Smooth muscle cell (in vitro differentiated cells): Measurements from ENCODE around the gene FAM228B. TPM values are rescaled to one million over a fixed set of nuclear protein-coding genes. Genes with fewer than 3 reads are reported as not detected.

Experiments
- DNase-seq: peaks from one replicate; lab custom pipeline; 2025; ENCODE audit not compliant: unreplicated experiment; lab: John Stamatoyannopoulos, UW
- H2AFZ ChIP-seq: fragments of 200-600 bp; sonication (generic); 2 replicates; pipeline ENCODE4 v1.6.0; 2016; ENCODE audit warnings: antibody characterized with exemption, low read depth, mild to moderate bottlenecking
- H3F3A ChIP-seq: fragments of 200-600 bp; sonication (generic); 2 replicates; pipeline ENCODE4 v1.6.0; 2017; ENCODE audit warnings: antibody characterized with exemption, low read depth
- H3K27ac ChIP-seq: fragments of 200-600 bp; sonication (generic); 2 replicates; pipeline ENCODE4 v1.5.1; 2016; ENCODE audit warnings: low read depth, mild to moderate bottlenecking
- H3K27me3 ChIP-seq: fragments of 200-600 bp; sonication (generic); 2 replicates; pipeline ENCODE4 v1.6.1; 2016; ENCODE audit warnings: low read depth, mild to moderate bottlenecking
- H3K36me3 ChIP-seq: fragments of 200-600 bp; sonication (generic); 2 replicates; pipeline ENCODE4 v1.5.1; 2016; ENCODE audit warnings: low read depth
- H3K4me1 ChIP-seq: fragments of 200-600 bp; sonication (generic); 2 replicates; pipeline ENCODE4 v1.5.1; 2016; ENCODE audit warnings: low read depth
- H3K4me2 ChIP-seq: fragments of 200-600 bp; sonication (generic); 2 replicates; pipeline ENCODE4 v1.6.0; 2016; ENCODE audit warnings: mild to moderate bottlenecking
- H3K4me3 ChIP-seq: fragments of 200-600 bp; sonication (generic); 2 replicates; pipeline ENCODE4 v1.5.1; 2016; ENCODE audit warnings: mild to moderate bottlenecking
- H3K79me2 ChIP-seq: fragments of 200-600 bp; sonication (generic); 2 replicates; pipeline ENCODE4 v1.6.0; 2016; ENCODE audit warnings: low read depth, mild to moderate bottlenecking
- H3K9ac ChIP-seq: fragments of 200-600 bp; sonication (generic); 2 replicates; pipeline ENCODE4 v1.6.0; 2016; ENCODE audit warnings: low read depth
- H3K9me3 ChIP-seq: fragments of 200-600 bp; sonication (generic); replicated peaks from 2 replicates; pipeline ENCODE4 v1.5.1; 2016; ENCODE audit warnings: low read depth
- H4K20me1 ChIP-seq: fragments of 200-600 bp; sonication (generic); 2 replicates; pipeline ENCODE4 v1.6.0; 2016; ENCODE audit warnings: low read depth
- WGBS: methylation state at CpG from one replicate; pipeline ENCODE4 v1.1.7; 2016; ENCODE audit warnings: low lambda C conversion rate; 5-methylcytosine and 5-hydroxymethylcytosine counted together
- polyA plus RNA-seq: library from polyadenylated mRNA; unstranded; fragments of >200 nt; fragmentation: Nextera tagmentation; extraction: Ambion mirVana; gene quantifications from 2 replicates; pipeline ENCODE4 v1.2.1, GENCODE V29; 2016
- total RNA-seq: library from RNA; depleted of rRNA; stranded (reverse); fragments of >200 nt; gene quantifications from 2 replicates; pipeline ENCODE4 v1.2.3, GENCODE V29; 2014
- TF ChIP-seq, protein P1 (sequence below): fragments of 200-600 bp; sonication (generic); IDR thresholded peaks from 2 replicates; pipeline ENCODE4 v1.5.1; 2017; ENCODE audit warnings: borderline replicate concordance, mild to moderate bottlenecking, antibody characterized with exemption; ENCODE audit not compliant: insufficient read depth, poor library complexity, severe bottlenecking

FAM228B gene
- total and polyA plus RNA-seq, 2 experiments from 2014 or later = 7.0 to 18.1 TPM

DNA sequence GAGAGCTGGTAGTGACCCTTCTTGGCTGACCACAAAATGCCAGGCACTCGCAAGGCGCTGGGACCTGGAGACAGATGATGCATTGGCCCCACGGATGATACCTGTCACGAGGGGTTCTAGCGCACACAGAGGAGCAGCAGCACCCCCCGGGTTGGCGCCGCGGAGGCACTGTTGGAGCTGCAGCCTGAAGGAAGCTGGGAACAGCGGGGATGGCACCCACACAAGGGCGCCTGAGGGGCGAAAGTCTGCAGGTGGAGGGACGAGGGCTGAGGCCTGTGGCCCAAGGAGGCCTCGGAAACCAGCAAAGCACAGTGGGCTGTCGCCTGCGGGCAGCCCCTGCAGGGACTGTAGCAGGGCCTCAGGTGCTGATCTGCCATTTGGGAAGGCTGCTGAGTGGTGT, 85.2 kb downstream of the FAM228B start:
- no peaks in the 10 kb centered on the region for H3K36me3 ChIP-seq
- no peaks in the 10 kb centered on the region for H4K20me1 ChIP-seq
- H3K9ac ChIP-seq = no peak overlapping the region
- TF ChIP-seq, protein P1, sequence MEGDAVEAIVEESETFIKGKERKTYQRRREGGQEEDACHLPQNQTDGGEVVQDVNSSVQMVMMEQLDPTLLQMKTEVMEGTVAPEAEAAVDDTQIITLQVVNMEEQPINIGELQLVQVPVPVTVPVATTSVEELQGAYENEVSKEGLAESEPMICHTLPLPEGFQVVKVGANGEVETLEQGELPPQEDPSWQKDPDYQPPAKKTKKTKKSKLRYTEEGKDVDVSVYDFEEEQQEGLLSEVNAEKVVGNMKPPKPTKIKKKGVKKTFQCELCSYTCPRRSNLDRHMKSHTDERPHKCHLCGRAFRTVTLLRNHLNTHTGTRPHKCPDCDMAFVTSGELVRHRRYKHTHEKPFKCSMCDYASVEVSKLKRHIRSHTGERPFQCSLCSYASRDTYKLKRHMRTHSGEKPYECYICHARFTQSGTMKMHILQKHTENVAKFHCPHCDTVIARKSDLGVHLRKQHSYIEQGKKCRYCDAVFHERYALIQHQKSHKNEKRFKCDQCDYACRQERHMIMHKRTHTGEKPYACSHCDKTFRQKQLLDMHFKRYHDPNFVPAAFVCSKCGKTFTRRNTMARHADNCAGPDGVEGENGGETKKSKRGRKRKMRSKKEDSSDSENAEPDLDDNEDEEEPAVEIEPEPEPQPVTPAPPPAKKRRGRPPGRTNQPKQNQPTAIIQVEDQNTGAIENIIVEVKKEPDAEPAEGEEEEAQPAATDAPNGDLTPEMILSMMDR = no peak
- H3F3A ChIP-seq = no peaks in the 10 kb centered on the region
- H3K79me2 ChIP-seq = no peaks in the 10 kb centered on the region
- WGBS = 98% methylated on average over 16 of the region's 16 CpGs
- no peak for DNase-seq
- no peak overlapping the region for H2AFZ ChIP-seq
- no peaks in the 10 kb centered on the region for H3K4me1 ChIP-seq
- H3K27ac ChIP-seq = no peak overlapping the region
- no peak overlapping the region for H3K4me3 ChIP-seq
- H3K27me3 ChIP-seq = no peaks in the 10 kb centered on the region
- no peaks in the 10 kb centered on the region for H3K9me3 ChIP-seq
- no peak overlapping the region for H3K4me2 ChIP-seq

DNA sequence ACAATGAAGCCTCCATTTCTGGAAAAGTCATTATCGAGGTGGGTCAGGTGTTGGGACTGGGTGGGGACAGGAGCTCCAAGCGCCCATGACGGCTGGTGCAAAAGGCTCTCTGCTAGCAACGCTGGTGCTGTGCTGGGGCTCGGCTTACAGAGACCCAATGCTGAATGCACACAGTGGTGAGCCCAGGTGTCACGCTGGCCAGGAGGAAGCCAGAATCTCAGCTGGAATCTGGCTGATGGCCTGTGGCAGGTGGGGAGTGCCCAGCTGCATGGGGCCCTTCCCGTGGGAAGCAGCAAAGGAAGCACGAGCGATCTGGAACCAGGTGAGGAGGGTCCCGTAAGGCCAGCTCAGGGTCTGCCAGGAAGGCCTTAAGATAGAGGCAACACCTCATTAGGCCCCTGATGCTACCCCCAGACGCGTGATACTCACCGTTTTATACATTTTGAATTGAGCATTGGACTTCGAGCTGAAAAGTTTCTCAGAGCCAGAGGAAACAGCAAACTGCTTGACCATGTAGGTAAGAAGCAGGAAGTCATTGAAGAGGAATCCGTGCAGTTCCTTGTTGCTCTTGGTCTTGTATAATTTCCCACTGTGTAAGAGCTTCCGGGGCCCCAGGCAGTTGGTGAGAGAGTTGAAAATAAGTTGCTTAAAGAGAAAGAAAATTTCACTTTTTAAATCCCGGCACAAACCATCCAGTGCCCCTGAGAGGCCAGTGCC, 86.3 kb downstream of the FAM228B start:
- Histone ChIP-seq H3K9me3 (no peaks in the 10 kb centered on the region), H3K4me2 (no peak overlapping the region), H3K79me2 (no peaks in the 10 kb centered on the region), H3K36me3 (no peaks in the 10 kb centered on the region), H3K9ac (no peak overlapping the region), H3K27me3 (no peaks in the 10 kb centered on the region), H3K27ac (no peak overlapping the region), H3K4me3 (no peak overlapping the region), H4K20me1 (no peaks in the 10 kb centered on the region), H3F3A (no peaks in the 10 kb centered on the region), H3K4me1 (no peaks in the 10 kb centered on the region), H2AFZ (no peak overlapping the region)
- WGBS = 94% methylated on average over 17 of the region's 17 CpGs
- DNase-seq = no peak
- TF ChIP-seq, protein P1 = no peak

DNA sequence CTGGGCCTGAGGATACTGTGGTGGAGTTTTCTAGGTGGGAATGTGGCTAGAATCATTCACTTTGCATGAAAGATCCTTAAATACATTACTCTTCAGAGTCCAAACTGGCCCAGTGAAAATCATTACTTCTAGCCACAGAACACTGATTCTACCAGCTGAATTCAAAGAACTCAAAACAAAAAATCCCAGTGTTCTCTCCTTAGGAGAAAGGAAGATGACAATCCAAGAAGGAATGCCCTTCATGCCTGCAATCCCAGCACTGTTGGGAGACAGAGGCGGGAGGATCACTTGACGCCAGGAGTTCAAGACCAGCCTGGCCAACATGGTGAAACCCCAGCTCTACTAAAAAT, 86.8 kb downstream of the FAM228B start:
- WGBS = 100% methylated on average over 2 of the region's 2 CpGs
- Histone ChIP-seq H3K79me2 (no peaks in the 10 kb centered on the region), H3K9ac (no peak overlapping the region), H3K4me2 (no peak overlapping the region), H3K9me3 (no peaks in the 10 kb centered on the region), H3K36me3 (no peaks in the 10 kb centered on the region), H3K4me3 (no peak overlapping the region), H3F3A (no peaks in the 10 kb centered on the region), H3K27me3 (no peaks in the 10 kb centered on the region), H4K20me1 (no peaks in the 10 kb centered on the region), H3K27ac (no peak overlapping the region), H3K4me1 (no peaks in the 10 kb centered on the region), H2AFZ (no peak overlapping the region)
- no peak for DNase-seq
- TF ChIP-seq, protein P1 = no peak

DNA sequence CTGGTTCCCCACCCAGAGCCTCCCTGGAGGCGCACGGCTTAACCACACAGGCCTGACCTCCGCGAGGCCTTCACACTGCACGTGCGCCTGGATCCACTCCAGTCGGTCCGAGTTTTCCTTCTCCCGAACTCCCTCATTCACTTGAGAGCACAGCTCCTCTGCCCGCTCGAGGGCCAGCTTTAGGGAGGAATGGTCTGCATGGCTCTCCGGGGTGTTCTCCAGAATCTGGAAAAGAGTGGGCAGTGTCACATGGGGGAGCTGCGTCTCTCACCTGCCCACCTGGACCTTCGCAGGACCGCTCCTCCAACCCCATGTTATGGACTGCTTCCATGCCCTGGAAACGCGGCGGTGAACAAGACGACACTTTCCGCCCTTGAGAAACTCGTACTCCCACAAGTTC, 87.5 kb downstream of the FAM228B start:
- Histone ChIP-seq H3K4me1 (no peaks in the 10 kb centered on the region), H3K27me3 (no peaks in the 10 kb centered on the region), H2AFZ (no peak overlapping the region), H3F3A (no peaks in the 10 kb centered on the region), H3K9me3 (no peaks in the 10 kb centered on the region), H3K9ac (no peak overlapping the region), H3K4me3 (no peak overlapping the region), H3K79me2 (no peaks in the 10 kb centered on the region), H4K20me1 (no peaks in the 10 kb centered on the region), H3K4me2 (no peak overlapping the region), H3K27ac (no peak overlapping the region), H3K36me3 (no peaks in the 10 kb centered on the region)
- WGBS = 98% methylated on average over 21 of the region's 21 CpGs
- DNase-seq = no peak
- TF ChIP-seq, protein P1 = no peak
